ENCODE results near the gene TMEM45B.
"Not testable (repeated sequence)": the region's sequence is repeated elsewhere in the genome, so short reads cannot be mapped to it uniquely, and the experiment has no call there.

Gene TMEM45B

DNA sequence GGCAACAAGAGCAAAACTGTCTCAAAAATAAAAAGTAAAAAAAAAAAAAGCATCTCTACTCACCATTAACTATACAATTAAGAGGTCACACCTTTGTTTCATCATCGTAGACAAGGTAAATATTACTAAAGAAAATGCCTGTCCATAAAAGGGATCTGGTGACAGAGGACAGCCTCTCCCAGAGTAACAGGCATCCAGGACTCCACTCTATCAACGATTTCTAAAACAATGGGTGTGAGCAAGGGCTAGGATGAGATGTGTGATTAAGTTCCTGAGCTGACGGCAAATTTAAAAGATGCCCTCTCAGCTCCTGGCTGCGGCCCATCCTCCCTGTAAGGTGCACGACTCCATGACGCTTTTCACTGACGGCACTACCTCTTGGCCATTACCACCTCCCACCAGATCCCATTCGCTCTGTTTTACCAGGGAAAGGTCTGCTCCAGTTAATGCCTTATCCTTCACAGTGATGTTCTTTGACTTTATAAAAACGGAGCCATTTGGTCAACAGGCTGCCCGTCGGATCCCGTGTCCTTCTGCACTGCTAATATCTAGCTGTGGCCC lies 2.3 kb upstream of the TMEM45B start:
- DNase-seq: no peak

GRCh38 chr11:129814244-129815014 lies 1.2 kb upstream of the TMEM45B start:
- peak; percentile 85 for DNase-seq

DNA sequence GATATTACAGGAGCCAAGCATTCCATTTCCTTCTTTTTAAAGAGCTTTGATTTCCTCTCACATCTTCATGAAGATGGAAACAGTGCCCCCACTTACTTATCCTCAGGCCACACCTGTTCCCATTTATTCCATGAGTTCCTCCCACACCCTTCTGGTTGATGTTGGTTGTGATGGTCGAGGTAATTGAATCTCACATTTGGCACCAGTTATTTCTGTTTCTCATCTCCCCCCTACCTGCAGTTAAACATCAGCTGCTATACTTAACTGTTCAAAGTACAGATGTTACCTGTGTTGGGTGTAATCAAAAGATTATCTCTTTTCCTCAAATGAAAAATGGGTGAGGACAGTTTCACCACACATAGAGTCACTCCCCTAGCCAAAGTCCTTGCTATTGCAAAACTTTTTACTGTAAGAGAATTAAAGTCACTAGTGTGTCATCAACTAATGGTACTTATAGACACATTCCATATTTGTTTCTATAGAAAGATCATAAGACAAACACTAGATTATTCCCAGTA lies 1.9 kb downstream of the TMEM45B start:
- no peak for DNase-seq

- DNase-seq: not testable (repeated sequence)
These were observed 2.6 kb downstream of the TMEM45B start for GRCh38 chr11:129818236-129818635.

DNA sequence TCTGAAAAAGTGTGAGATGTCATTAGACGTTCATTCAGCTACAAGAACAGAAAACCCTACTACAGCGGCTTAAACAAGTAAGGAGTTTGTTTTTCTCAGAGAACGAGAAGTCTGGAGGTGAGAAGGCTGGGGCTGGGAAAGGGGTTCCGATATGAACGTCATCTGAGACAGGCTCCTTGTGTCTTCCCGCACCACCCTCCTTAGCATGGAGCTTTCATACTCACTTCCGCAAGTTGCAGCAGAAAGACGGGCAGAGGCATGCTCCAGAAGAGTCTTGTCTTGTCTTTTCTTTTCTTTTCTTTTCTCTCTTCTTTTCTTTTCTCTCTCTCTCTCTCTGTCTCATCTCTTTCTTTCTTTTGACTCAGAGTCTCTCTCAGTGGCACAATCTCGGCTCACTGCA lies 3.6 kb downstream of the TMEM45B start:
- no peak for DNase-seq

GRCh38 chr11:129820228-129820627 lies 4.6 kb downstream of the TMEM45B start:
- not testable (repeated sequence) for DNase-seq

GRCh38 chr11:129823281-129823680 lies 7.6 kb downstream of the TMEM45B start:
- DNase-seq: not testable (repeated sequence)

DNA sequence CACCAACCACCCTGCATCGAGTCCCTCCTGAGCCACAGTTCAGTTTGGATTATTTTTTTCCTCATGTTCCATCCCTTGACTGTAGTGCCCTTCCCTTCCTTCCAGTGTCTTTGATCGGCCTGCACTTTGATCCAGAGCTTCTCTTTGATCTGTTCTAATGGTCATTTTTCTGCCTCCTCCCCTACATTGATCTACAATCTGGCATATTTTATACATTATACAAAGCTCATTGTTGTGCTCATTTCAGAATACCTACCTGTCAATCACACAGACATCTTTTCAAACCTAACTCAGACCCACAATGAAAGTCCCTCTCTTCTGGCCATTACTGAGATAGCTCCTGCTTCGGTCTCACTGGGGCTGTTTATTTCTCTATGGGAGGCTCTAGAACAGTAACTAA lies 8.2 kb downstream of the TMEM45B start:
- not testable (repeated sequence) for DNase-seq

DNA sequence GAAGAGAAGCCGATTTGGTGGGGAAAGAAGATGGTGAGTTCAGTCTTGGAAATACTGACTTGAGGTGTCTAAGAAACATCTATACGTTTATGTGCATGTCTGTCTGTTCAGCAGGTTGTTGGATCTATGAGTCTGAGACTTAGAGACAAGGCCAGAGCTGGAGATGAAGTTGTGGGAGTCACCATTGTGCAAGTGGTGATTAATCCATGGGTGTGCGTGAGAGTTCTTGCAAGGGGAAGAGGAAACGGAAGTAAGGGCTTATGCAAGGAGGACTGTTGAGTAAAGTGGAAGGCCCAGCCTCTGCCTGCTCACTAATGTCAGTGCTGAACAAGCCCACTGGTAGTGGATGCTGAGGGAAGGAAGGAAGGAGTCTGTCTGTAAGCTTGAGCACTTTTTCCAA lies 9.7 kb downstream of the TMEM45B start:
- no peak for DNase-seq

GRCh38 chr11:129828301-129828836 lies 12.7 kb downstream of the TMEM45B start:
- DNase-seq: no peak

- DNase-seq: not testable (repeated sequence)
These were observed 13.8 kb downstream of the TMEM45B start for GRCh38 chr11:129829497-129829896.

- DNase-seq: not testable (repeated sequence)
These were observed 15.6 kb downstream of the TMEM45B start for GRCh38 chr11:129831227-129831626.

DNA sequence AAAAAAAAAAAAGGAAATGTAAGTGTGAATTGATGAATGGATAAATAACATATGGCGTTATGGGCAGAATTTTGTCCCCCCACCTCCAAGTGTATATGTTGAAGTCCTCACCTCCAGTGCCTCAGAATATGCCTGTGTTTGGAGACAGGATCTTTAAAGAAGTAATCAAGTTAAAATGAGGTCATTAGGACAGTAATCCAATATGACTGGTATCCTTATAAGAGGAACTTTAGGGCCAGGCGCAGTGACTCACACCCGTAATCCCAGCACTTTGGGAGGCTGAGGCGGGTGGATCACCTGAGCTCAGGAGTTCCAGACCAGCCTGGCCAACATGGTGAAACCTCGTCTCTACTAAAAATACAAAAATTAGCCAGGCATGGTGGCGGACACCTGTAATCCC lies 17.6 kb downstream of the TMEM45B start:
- DNase-seq: not testable (repeated sequence)

- DNase-seq: not testable (repeated sequence)
These were observed 20.8 kb downstream of the TMEM45B start for GRCh38 chr11:129836423-129836891.

GRCh38 chr11:129836979-129837378 lies 21.3 kb downstream of the TMEM45B start:
- no peak for DNase-seq

DNA sequence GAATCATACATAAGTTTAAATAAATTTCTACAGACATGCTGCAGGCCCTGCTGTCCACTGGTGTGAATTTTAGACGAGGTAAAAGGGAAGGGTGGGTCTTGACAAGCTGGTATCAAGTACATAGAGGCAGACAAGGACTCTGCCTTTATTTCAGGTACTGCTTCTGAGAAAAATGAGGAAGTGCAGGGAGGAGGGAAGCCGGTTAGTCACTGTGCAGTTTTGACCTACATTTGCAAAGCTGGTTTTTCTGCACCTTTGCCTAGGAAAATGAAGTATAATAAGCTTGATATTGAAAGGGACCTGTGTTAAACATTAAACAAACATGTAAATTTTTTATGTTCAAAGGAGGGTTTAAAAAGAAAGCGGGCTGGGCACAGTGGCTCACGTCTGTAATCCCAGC lies 24.6 kb downstream of the TMEM45B start:
- DNase-seq: no peak

- DNase-seq: no peak
These were observed 26.5 kb downstream of the TMEM45B start for GRCh38 chr11:129842138-129842537.

DNA sequence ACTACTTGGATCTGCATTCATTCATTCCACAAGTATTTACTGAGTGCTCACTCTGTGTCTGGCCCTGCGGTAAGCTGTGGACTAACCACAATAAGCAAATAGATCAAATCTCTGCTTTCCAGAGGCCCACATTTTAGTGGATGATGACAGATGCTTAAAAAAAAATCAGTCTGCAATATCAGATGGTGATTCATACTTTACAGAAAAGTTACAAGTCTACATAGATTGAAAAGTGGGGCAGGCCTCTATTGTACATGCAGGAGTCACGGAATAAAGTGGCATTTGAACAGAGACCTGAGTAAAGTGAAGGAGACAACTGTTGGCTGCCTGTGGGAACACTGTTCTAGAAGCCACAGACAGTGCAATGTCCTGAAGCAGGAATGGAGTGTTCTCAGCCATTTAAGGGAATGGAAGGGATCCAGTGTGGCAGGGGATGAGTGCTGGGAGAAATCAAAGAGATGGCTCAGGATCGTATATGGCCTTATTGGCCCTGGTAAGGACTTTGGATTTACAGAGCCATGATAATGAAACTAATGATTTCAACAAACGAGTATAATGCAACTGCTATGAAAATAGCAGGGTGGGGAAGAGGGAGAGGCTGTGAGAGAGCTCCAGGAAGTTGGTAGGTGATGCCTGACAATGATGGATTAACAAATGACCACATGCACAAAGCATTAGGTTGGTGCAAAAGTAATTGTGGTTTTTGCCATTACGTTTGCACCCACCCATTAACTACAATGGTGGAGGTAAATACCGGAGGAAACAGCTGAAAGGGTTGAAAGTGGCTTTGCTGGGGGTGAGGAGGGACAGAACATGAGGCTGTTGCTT lies 31.1 kb downstream of the TMEM45B start:
- no peak for DNase-seq

DNA sequence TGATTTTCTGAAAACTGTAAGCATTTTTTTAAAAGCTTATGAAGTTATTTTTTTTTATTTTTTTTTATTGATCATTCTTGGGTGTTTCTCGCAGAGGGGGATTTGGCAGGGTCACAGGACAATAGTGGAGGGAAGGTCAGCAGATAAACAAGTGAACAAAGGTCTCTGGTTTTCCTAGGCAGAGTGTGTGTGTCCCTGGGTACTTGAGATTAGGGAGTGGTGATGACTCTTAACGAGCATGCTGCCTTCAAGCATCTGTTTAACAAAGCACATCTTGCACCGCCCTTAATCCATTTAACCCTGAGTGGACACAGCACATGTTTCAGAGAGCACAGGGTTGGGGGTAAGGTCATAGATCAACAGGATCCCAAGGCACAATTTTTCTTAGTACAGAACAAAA lies 31.7 kb downstream of the TMEM45B start:
- not testable (repeated sequence) for DNase-seq

- DNase-seq: no peak
These were observed 33.9 kb downstream of the TMEM45B start for GRCh38 chr11:129849447-129850130.

DNA sequence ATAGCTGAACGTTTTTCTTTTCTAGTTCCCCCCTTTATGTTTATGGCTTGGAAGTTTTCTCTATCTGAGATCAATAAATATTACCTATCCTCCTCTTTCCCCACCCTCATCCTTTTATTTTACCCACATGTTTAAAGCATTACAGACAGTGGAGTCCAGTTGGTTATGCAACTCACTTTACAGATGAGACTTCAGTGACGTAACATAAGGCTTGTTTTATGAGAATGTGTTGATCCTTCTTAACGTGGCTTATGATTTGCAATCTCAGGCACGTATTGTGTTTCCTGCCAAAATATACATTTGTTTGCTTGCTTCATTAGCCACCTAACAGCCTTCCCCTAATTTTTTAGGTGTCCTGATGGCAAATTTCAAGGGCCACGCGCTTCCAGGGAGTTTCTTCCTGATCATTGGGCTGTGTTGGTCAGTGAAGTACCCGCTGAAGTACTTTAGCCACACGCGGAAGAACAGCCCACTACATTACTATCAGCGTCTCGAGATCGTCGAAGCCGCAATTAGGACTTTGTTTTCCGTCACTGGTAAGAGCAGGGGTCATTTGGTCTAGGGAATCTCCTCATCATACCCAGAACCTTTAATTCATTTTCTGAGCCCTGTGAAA lies 36.6 kb downstream of the TMEM45B start:
- no peak for DNase-seq

Data from stimulated activated CD4-positive, alpha-beta T cell treated with anti-CD3 and anti-CD28 coated beads, Interleukin-15, amount 100 ng/mL, for 24 hours (primary cell).